Measurements from ENCODE around the gene TUBA8.
"Not testable (repeated sequence)": the region's sequence is repeated elsewhere in the genome, so short reads cannot be mapped to it uniquely, and the experiment has no call there.

The TUBA8 gene

GRCh38 chr22:18110194-18110953 is at the start of gene TUBA8:
TUBA8 (plus strand) TSS chr22:18110809; CDS start chr22:18110866, 57 bp downstream.
- in situ Hi-C loops (cut with MboI; ENCODE audit: low sequenced_read_pairs): no loop called here

GRCh38 chr22:18062421-18062820 is 48.2 kb upstream of the TUBA8 start:
- in situ Hi-C loops (cut with MboI; ENCODE audit: low sequenced_read_pairs): loop anchor here (10.0 kb wide), 1 partner anchor 228 kb away; no protein-coding TSS in a partner anchor

- in situ Hi-C loops (cut with MboI; ENCODE audit: low sequenced_read_pairs): loop anchor here (10.0 kb wide), 1 partner anchor 229 kb away; no protein-coding TSS in a partner anchor
These were observed 47.3 kb upstream of the TUBA8 start for GRCh38 chr22:18063306-18063705.

- in situ Hi-C loops (cut with MboI; ENCODE audit: low sequenced_read_pairs): loop anchor here (10.0 kb wide), 1 partner anchor 229 kb away; no protein-coding TSS in a partner anchor
These were observed 46.9 kb upstream of the TUBA8 start for GRCh38 chr22:18063715-18064114.

- in situ Hi-C loops (cut with MboI; ENCODE audit: low sequenced_read_pairs): loop anchor here (10.0 kb wide), 1 partner anchor 230 kb away; no protein-coding TSS in a partner anchor
These were observed 46.0 kb upstream of the TUBA8 start for GRCh38 chr22:18064636-18065035.

- in situ Hi-C loops (cut with MboI; ENCODE audit: low sequenced_read_pairs): loop anchor here (10.0 kb wide), 1 partner anchor 230 kb away; no protein-coding TSS in a partner anchor
These were observed 45.4 kb upstream of the TUBA8 start for GRCh38 chr22:18065256-18065655.

GRCh38 chr22:18066181-18066859 is 44.3 kb upstream of the TUBA8 start:
- in situ Hi-C loops (cut with MboI; ENCODE audit: low sequenced_read_pairs): loop anchor here (10.0 kb wide), 1 partner anchor 232 kb away; no protein-coding TSS in a partner anchor

GRCh38 chr22:18067121-18067520 is 43.5 kb upstream of the TUBA8 start:
- in situ Hi-C loops (cut with MboI; ENCODE audit: low sequenced_read_pairs): loop anchor here (10.0 kb wide), 1 partner anchor 232 kb away; no protein-coding TSS in a partner anchor

GRCh38 chr22:18067548-18068341 is 42.9 kb upstream of the TUBA8 start:
- in situ Hi-C loops (cut with MboI; ENCODE audit: low sequenced_read_pairs): loop anchor here (10.0 kb wide), 1 partner anchor 233 kb away; no protein-coding TSS in a partner anchor

- in situ Hi-C loops (cut with MboI; ENCODE audit: low sequenced_read_pairs): loop anchor here (10.0 kb wide), 1 partner anchor 234 kb away; no protein-coding TSS in a partner anchor
These were observed 42.1 kb upstream of the TUBA8 start for GRCh38 chr22:18068381-18068988.

GRCh38 chr22:18069041-18069440 is 41.6 kb upstream of the TUBA8 start:
- in situ Hi-C loops (cut with MboI; ENCODE audit: low sequenced_read_pairs): loop anchor here (10.0 kb wide), 1 partner anchor 234 kb away; no protein-coding TSS in a partner anchor

GRCh38 chr22:18070041-18070440 is 40.6 kb upstream of the TUBA8 start:
- in situ Hi-C loops (cut with MboI; ENCODE audit: low sequenced_read_pairs): no loop called here

- in situ Hi-C loops (cut with MboI; ENCODE audit: low sequenced_read_pairs): no loop called here
These were observed 39.9 kb upstream of the TUBA8 start for GRCh38 chr22:18070556-18071306.

- in situ Hi-C loops (cut with MboI; ENCODE audit: low sequenced_read_pairs): not testable (repeated sequence)
These were observed 39.2 kb upstream of the TUBA8 start for GRCh38 chr22:18071307-18071967.

- in situ Hi-C loops (cut with MboI; ENCODE audit: low sequenced_read_pairs): no loop called here
These were observed 38.7 kb upstream of the TUBA8 start for GRCh38 chr22:18071968-18072310.

- in situ Hi-C loops (cut with MboI; ENCODE audit: low sequenced_read_pairs): no loop called here
These were observed 37.1 kb upstream of the TUBA8 start for GRCh38 chr22:18073467-18073866.

- in situ Hi-C loops (cut with MboI; ENCODE audit: low sequenced_read_pairs): not testable (repeated sequence)
These were observed 36.7 kb upstream of the TUBA8 start for GRCh38 chr22:18073927-18074326.

GRCh38 chr22:18075101-18075719 is 35.4 kb upstream of the TUBA8 start:
- in situ Hi-C loops (cut with MboI; ENCODE audit: low sequenced_read_pairs): no loop called here

Data from HL-60/S4 treated with retinoic acid at 250 ng/mL for 4 days and 3 days (cell line).